ACC112 (cell line): Measurements from ENCODE around the gene CTTNBP2NL.
"Not testable (repeated sequence)": the region's sequence is repeated elsewhere in the genome, so short reads cannot be mapped to it uniquely, and the experiment has no call there.

Experiments used
- H2AFZ ChIP-seq: fragments of 200-600 bp; sonication (generic); one replicate; pipeline ENCODE4 v1.6.0; 2017; ENCODE audit warnings: antibody characterized with exemption, low read length; ENCODE audit not compliant: unreplicated experiment
- H3K27ac ChIP-seq: fragments of 200-600 bp; sonication (generic); 2 replicates; pipeline ENCODE4 v1.5.1; 2014; ENCODE audit warnings: low read depth, mild to moderate bottlenecking, antibody characterized with exemption, low read length, moderate library complexity
- H3K27me3 ChIP-seq: fragments of 200-600 bp; sonication (generic); 2 replicates; pipeline ENCODE4 v1.6.1; 2014; ENCODE audit warnings: mild to moderate bottlenecking, antibody characterized with exemption, low read length, moderate library complexity, mixed read lengths; ENCODE audit not compliant: insufficient read depth
- H3K36me3 ChIP-seq: fragments of 200-600 bp; sonication (generic); 2 replicates; pipeline ENCODE4 v1.6.1; 2016; ENCODE audit warnings: mild to moderate bottlenecking, antibody characterized with exemption, low read length, moderate library complexity, mixed read lengths; ENCODE audit not compliant: insufficient read depth
- H3K4me1 ChIP-seq: fragments of 200-600 bp; sonication (generic); one replicate; pipeline ENCODE4 v1.6.1; 2016; ENCODE audit warnings: low read length, mixed read lengths; ENCODE audit not compliant: insufficient read depth, unreplicated experiment, control insufficient read depth
- H3K4me3 ChIP-seq: fragments of 200-600 bp; sonication (generic); 2 replicates; pipeline ENCODE4 v1.5.1; 2014; ENCODE audit warnings: mild to moderate bottlenecking, low read depth, low read length
- H3K79me2 ChIP-seq: fragments of 200-600 bp; sonication (generic); one replicate; pipeline ENCODE4 v1.6.0; 2016; ENCODE audit warnings: low read length; ENCODE audit not compliant: control insufficient read depth, unreplicated experiment, insufficient read depth

The CTTNBP2NL gene

DNA sequence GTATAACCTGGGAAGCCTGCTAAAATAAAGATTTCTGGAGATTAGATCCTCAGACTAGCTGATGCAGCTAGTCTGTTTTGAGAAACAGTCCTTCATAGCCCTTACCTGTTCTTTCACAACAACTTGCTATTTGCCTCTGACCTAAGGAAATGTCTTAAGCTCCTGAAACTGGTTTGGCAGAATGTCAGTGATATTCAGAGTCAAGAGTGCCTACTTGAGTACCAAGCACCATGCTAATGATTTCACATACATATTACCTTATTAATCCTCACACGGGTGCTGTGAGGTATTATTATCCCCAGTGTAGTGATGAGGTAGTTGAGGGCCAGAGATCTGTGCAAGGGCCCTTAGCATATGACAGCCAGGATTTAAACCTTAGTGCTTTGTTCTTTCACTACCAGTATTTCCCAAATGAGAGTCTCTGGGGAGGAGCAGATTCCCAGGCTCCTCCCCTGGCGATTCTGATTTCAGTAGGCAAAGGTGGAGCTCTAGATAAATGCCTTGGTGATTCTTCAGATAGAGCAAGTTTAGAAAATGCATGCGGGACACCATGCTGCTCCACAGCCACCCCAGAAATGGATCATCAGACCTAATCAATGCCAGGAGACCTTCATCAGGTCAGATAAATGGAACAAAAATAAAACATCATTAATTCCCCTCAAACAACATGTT, 65.3 kb downstream of the CTTNBP2NL start:
- Histone ChIP-seq H3K4me3 (no peak overlapping the region), H3K36me3 (peaks cover 12% of the 10 kb centered on the region), H3K79me2 (peaks cover 3% of the 10 kb centered on the region), H2AFZ (no peak overlapping the region), H3K27ac (peak overlapping the region; percentile 21), H3K4me1 (peaks cover 63% of the 10 kb centered on the region), H3K27me3 (no peaks in the 10 kb centered on the region)

DNA sequence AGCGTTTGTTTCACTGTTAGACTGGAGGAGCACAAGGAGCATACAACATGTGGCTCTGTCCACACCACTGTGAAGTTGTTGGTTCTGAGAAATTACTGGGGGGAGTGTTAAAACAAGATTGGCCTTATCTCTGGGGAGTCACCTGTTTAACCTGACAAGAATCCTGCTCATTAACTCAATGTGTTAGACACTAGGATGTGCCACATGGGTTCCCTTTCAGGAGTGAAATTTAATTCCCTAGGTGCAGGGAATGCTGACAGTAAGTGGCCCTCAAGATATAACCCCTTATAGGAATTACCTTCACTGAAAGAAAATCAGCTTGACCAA, 66.9 kb downstream of the CTTNBP2NL start:
- no peak overlapping the region for H3K27ac ChIP-seq
- H3K4me1 ChIP-seq: peaks cover 55% of the 10 kb centered on the region
- H3K4me3 ChIP-seq: no peak overlapping the region

DNA sequence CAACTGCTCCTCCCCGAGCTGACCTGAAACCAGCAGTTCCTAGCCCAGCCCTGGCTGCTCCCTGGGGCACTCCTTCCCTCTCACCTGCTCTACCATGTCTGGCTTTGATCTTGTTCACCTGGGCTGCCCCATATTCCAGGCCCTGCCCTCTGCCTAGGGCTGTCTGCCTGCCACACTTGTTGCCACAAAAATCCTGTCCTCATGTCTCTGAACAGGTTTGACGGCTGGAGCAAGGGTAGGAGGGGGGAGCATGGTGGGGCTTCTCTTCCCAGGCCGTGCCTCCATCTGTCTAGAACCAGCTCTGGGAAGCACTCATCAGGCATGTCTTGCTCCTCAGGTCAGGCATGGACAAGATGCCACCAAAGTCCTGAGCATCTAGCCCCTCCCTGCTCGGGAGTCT, 68.5 kb downstream of the CTTNBP2NL start:
- Histone ChIP-seq H3K4me1 (peaks cover 46% of the 10 kb centered on the region), H3K4me3 (no peak overlapping the region), H3K36me3 (no peaks in the 10 kb centered on the region), H2AFZ (no peak overlapping the region), H3K27ac (no peak overlapping the region), H3K79me2 (no peaks in the 10 kb centered on the region), H3K27me3 (no peaks in the 10 kb centered on the region)

More for the DNA sequence above, 66.9 kb downstream of the CTTNBP2NL start:
- H3K79me2 ChIP-seq: peaks cover 3% of the 10 kb centered on the region
- H3K27me3 ChIP-seq: no peaks in the 10 kb centered on the region
- H3K36me3 ChIP-seq: peaks cover 6% of the 10 kb centered on the region
- H2AFZ ChIP-seq: no peak overlapping the region

DNA sequence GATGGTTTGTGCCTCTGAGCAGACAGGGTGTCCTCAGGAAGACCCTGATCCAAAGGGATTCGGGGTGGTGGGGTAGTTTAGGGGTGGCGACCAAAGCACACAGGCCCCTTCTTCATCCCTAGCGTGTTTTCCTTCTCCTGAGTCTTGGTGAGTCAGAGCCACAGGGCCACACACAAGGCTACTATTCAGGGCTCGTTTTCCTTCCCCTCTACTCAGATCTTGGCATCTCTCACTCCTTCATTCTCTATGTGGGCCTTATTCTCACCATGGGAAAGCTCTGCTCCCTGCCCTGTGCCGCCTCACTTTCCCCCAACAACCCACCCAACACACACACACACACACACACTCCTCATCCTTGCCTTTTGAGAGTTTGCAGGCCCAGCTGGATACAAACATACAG, 69.1 kb downstream of the CTTNBP2NL start:
- Histone ChIP-seq H3K27me3 (no peaks in the 10 kb centered on the region), H3K4me3 (no peak overlapping the region), H3K36me3 (no peaks in the 10 kb centered on the region), H2AFZ (no peak overlapping the region), H3K79me2 (no peaks in the 10 kb centered on the region), H3K4me1 (peaks cover 39% of the 10 kb centered on the region), H3K27ac (peak overlapping the region; percentile 37)

DNA sequence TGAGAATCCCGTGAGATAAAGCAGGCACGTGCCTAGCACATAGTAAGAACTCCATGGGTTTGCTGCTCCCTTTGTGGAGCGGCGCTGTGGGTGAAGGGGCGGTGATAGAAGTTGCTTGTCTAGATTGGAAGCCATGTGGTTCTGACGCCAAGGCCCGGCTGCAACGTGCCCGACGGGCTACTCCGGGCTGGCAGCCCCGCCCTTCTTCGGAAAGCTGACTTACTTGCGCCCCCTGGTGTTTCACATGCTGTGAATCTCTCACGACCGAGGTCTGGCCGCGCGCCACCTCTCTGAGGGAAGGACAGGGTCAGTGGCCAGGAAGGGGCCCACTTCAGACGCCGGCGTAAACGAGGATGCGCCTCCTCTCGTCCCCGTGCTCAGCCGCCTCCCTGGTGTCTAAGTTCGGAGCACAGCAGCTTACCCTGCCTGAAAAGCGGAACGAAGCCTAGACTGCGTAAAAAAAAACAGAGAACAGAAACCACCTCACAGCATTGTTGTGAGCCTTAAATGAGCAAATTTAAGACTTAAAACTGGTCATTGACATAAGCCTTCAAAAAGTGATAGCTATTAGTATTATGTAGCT, 70.2 kb downstream of the CTTNBP2NL start:
- Histone ChIP-seq H3K4me1 (peaks cover 29% of the 10 kb centered on the region), H3K27ac (peak overlapping the region; percentile 37), H3K27me3 (no peaks in the 10 kb centered on the region), H3K36me3 (no peaks in the 10 kb centered on the region), H2AFZ (peak overlapping the region; percentile 81), H3K79me2 (no peaks in the 10 kb centered on the region), H3K4me3 (peak overlapping the region; percentile 68)

DNA sequence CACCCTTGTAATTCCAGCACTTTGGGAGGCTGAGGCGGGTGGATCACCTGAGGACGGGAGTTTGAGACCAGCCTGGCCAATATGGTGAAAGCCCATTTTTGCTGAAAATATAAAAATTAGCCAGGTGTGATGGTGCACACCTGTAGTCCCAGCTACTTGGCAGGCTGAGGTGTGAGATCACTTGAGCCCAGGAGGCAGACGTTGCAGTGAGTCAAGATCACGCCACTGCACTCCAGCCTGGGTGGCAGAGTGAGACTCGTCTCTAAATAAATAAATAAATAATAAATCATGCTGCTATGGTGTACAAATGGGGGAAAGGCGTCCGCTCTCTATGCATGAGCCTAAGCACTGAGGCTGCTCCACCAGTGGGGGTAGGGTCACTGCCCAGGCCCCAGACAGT, 74.3 kb downstream of the CTTNBP2NL start:
- H3K4me3 ChIP-seq, H3K27me3 ChIP-seq, H2AFZ ChIP-seq, H3K36me3 ChIP-seq, H3K79me2 ChIP-seq, H3K27ac ChIP-seq: not testable (repeated sequence)
- H3K4me1 ChIP-seq: peaks cover 15% of the 10 kb centered on the region

DNA sequence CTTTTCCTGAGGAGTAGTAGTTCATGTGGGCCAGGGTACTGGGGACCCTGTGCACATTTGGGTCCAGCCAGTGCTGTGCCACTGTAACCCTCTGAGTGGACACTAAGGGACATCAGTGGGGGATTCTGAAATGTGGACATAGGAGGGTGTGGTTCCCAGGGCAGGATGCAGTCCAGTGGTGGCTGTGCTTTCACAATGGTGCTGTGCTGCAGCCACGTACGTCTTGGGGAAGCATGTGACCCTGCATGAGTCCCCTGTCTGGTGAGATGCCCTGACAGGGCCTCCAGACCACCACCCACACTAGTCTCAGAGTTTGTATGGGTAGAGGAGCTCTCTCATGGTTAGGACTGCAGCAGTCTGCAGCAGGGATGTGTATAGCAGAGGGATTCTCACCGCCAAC, 75.0 kb downstream of the CTTNBP2NL start:
- Histone ChIP-seq H3K27ac (no peak overlapping the region), H3K4me1 (peaks cover 9% of the 10 kb centered on the region), H3K79me2 (no peaks in the 10 kb centered on the region), H3K36me3 (no peaks in the 10 kb centered on the region), H3K27me3 (no peaks in the 10 kb centered on the region), H2AFZ (no peak overlapping the region), H3K4me3 (no peak overlapping the region)

DNA sequence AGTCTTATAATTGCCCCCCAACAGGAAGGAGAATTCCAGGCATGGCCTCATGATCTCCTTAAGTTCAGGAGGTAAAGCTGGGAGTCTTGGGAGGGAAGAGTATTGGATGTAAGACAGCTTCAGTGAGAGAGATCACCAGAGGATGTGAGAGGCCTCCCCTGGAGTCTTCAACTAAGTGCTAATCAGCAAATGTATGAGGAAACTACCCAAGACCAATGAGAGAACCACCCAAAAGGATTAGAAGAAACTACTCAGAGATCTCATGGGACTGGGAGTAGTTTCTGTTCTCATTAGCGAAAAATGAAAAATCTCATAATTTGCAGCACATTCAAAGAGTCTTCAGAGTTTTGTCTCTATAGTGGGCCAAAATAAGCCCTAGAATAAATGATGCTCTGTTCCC, 76.1 kb downstream of the CTTNBP2NL start:
- H2AFZ ChIP-seq: no peak overlapping the region
- no peaks in the 10 kb centered on the region for H3K4me1 ChIP-seq
- H3K27ac ChIP-seq: no peak overlapping the region
- H3K4me3 ChIP-seq: no peak overlapping the region
- no peaks in the 10 kb centered on the region for H3K79me2 ChIP-seq
- no peaks in the 10 kb centered on the region for H3K27me3 ChIP-seq
- H3K36me3 ChIP-seq: no peaks in the 10 kb centered on the region

DNA sequence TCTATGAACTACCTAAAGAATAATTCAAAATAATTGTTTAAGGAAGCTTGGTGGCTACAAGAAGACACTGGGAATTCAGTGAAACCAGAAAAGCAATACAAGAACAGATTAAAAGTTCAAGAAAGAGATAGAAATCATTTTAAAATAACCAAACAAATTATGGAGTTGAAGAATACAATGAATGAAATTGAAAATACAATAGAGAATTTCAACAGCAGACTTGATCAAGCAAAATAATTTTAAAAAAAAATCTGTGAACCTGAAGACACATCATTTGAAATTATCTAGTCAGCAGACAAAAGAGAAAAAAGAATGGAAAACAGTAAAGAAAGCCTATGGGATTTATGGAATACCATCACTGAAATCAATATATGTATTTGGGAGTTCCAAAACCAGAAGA, 81.5 kb downstream of the CTTNBP2NL start:
- no peak overlapping the region for H3K4me3 ChIP-seq
- no peak overlapping the region for H2AFZ ChIP-seq
- no peaks in the 10 kb centered on the region for H3K79me2 ChIP-seq
- H3K36me3 ChIP-seq: no peaks in the 10 kb centered on the region
- no peak overlapping the region for H3K27ac ChIP-seq
- no peaks in the 10 kb centered on the region for H3K27me3 ChIP-seq
- H3K4me1 ChIP-seq: no peaks in the 10 kb centered on the region

DNA sequence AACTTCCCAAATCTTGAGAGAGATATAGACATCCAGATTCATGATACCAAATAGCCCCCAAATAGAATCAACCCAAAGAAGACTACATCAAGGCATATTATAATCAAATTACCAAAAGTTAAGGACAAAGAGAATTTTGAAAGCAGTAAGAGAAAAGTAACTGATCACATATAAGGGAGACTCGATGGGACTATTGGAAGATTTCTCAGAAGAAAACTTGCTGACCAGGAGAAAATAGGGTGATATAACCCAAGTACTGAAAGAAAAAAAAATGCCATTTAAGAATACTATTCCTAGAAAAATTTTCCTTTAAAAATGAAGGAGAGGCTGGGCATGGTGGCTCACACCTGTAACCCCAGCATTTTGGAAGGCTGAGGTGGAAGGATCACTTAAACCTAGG, 82.3 kb downstream of the CTTNBP2NL start:
- Histone ChIP-seq H3K27me3 (no peaks in the 10 kb centered on the region), H3K27ac (no peak overlapping the region), H2AFZ (no peak overlapping the region), H3K79me2 (no peaks in the 10 kb centered on the region), H3K36me3 (no peaks in the 10 kb centered on the region), H3K4me3 (no peak overlapping the region), H3K4me1 (no peaks in the 10 kb centered on the region)

DNA sequence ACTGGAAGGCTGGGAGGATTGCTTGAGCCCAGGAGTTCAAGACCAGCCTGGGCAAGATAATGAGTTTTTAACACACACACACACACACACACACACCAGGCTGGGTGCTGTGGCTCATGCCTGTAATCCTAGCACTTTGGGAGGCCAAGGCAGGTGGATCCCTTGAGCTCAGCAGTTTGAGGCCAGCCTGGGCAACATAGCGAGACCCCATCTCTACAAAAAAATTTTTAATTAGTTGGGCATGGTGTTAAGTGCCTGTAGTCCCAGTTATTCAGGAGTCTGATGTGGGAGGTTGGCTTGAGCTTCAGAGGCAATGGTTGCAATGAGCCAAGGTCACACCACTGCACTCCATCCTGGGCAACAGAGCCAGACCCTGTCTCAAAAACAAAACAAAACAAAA, 90.0 kb downstream of the CTTNBP2NL start:
- H3K36me3 ChIP-seq, H3K79me2 ChIP-seq, H3K27me3 ChIP-seq, H3K27ac ChIP-seq, H3K4me1 ChIP-seq, H3K4me3 ChIP-seq, H2AFZ ChIP-seq: not testable (repeated sequence)
